ENCODE results near the gene DNAJC16.

- TF ChIP-seq POLR2A (IDR thresholded peaks at IDR 0.05; ENCODE audit: low read depth, low read length) (peak; percentile 72), TAF1 (IDR thresholded peaks at IDR 0.05; ENCODE audit: borderline replicate concordance, low read depth, low read length) (no peak; the same call in 1 of the 2 replicates), POLR2AphosphoS5 (IDR thresholded peaks at IDR 0.05; ENCODE audit: low read depth, low read length) (peak; percentile 68; the same call in 1 of the 2 replicates)
Measured at GRCh38 chr1:15526490-15527339, at the start of gene DNAJC16.

Data from GM12892 (cell line).